ENCODE measurements around the gene SLC27A2. TPM values are rescaled to one million over a fixed set of nuclear protein-coding genes. Genes with fewer than 3 reads are reported as not detected.
"Not testable (repeated sequence)": the region's sequence is repeated elsewhere in the genome, so short reads cannot be mapped to it uniquely, and the experiment has no call there.

Gene SLC27A2
- total RNA-seq, 6 donors from 2014 or later, result 0.66 to 18.2 (median 2.5) TPM

GRCh38 chr15:50167110-50167509, 14.9 kb upstream of the SLC27A2 start:
- H3K4me3 ChIP-seq, result no peak overlapping the region
- H3K27me3 ChIP-seq, result no peaks in the 10 kb centered on the region
- H3K9me3 ChIP-seq, result no peaks in the 10 kb centered on the region
- DNase-seq (no peak), ATAC-seq (ENCODE audit: low FRiP score in 2 of 2) (no peak)
- no peak for TF ChIP-seq POLR2AphosphoS5 (IDR thresholded peaks at IDR 0.05)
- TF ChIP-seq POLR2A (IDR thresholded peaks at IDR 0.05), result no peak
- no peak for TF ChIP-seq CTCF (IDR thresholded peaks at IDR 0.05)
- TF ChIP-seq EP300 (IDR thresholded peaks at IDR 0.05), result no peak
- H3K36me3 ChIP-seq, result no peaks in the 10 kb centered on the region
- no peak overlapping the region for H3K27ac ChIP-seq
- H3K4me1 ChIP-seq, result no peaks in the 10 kb centered on the region

- WGBS, 2 donors, result 67 to 72% methylated on average over 4 of the region's 4 CpGs
These were observed 13.6 kb upstream of the SLC27A2 start for GRCh38 chr15:50168379-50168778.

GRCh38 chr15:50168783-50169411, 13.1 kb upstream of the SLC27A2 start:
- no peaks in the 10 kb centered on the region for H3K4me1 ChIP-seq
- DNase-seq, result no peak
- no peak overlapping the region for H3K27ac ChIP-seq
- H3K36me3 ChIP-seq, result no peaks in the 10 kb centered on the region
- H3K4me3 ChIP-seq, result no peak overlapping the region
- no peak for ATAC-seq (ENCODE audit: low FRiP score in 2 of 2)
- H3K9me3 ChIP-seq, result no peaks in the 10 kb centered on the region
- H3K27me3 ChIP-seq, result no peaks in the 10 kb centered on the region
- TF ChIP-seq CTCF (IDR thresholded peaks at IDR 0.05) (no peak), POLR2A (IDR thresholded peaks at IDR 0.05) (no peak), POLR2AphosphoS5 (IDR thresholded peaks at IDR 0.05) (no peak), EP300 (IDR thresholded peaks at IDR 0.05) (no peak)
- 77 to 80% methylated on average over 7 to 10 of the region's 10 CpGs for WGBS, 2 donors

More at GRCh38 chr15:50168379-50168778, 13.6 kb upstream of the SLC27A2 start:
- no peak overlapping the region for H3K4me3 ChIP-seq
- ATAC-seq (ENCODE audit: low FRiP score in 2 of 2), result no peak
- TF ChIP-seq POLR2A (IDR thresholded peaks at IDR 0.05) (no peak), EP300 (IDR thresholded peaks at IDR 0.05) (no peak), POLR2AphosphoS5 (IDR thresholded peaks at IDR 0.05) (no peak), CTCF (IDR thresholded peaks at IDR 0.05) (no peak)
- H3K36me3 ChIP-seq, result no peaks in the 10 kb centered on the region
- no peak for DNase-seq
- no peaks in the 10 kb centered on the region for H3K4me1 ChIP-seq
- no peaks in the 10 kb centered on the region for H3K9me3 ChIP-seq
- H3K27ac ChIP-seq, result no peak overlapping the region
- no peaks in the 10 kb centered on the region for H3K27me3 ChIP-seq

DNA sequence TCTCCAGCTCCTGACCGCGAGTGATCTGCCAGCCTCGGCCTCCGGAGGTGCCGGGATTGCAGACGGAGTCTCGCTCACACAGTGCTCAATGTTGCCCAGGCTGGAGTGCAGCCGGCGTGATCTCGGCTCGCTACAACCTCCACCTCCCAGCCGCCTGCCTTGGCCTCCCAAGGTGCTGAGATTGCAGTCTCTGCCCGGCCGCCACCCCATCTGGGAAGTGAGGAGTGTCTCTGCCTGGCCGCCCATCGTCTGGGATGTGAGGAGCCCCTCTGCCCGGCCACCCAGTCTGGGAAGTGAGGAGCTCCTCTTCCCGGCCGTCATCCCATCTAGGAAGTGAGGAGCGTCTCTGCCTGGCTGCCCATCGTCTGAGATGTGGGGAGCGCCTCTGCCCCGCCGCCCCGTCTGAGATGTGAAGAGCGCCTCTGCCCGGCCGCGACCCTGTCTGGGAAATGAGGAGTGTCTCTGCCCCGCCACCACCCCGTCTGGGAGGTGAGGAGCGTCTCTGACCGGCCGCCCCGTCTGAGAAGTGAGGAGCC, 9.6 kb upstream of the SLC27A2 start:
- not testable (repeated sequence) for H3K4me3 ChIP-seq; ATAC-seq (ENCODE audit: low FRiP score in 2 of 2); H3K27ac ChIP-seq; H3K9me3 ChIP-seq; H3K27me3 ChIP-seq; H3K36me3 ChIP-seq; H3K4me1 ChIP-seq
- peak in 1 of 2 donors; percentile 57 for DNase-seq
- 96 to 97% methylated on average over 14 to 34 of the region's 35 CpGs for WGBS, 2 donors

DNA sequence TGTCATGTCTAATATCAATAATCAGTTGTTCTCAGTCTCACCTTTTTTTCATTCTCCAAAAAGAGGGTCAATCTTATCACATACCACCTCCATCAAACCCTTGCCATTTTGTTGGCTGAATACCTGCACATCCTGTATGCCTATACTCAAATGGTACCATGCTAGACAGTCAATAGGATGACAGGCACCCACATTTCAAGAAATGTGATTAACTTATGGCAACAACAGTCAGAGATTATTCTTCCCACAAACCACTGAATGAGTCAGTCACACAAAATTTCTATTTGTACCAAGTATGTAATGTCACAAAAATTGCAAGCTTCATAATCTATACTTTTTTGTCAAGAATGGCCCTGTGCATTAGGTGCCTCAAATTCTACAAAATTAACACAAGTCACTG, 5.1 kb upstream of the SLC27A2 start:
- Histone ChIP-seq H3K4me1 (peaks cover 3 to 6% (median 4%) of the 10 kb centered on the region in 4 donors), H3K27me3 (no peaks in the 10 kb centered on the region), H3K4me3 (no peak overlapping the region), H3K9me3 (no peaks in the 10 kb centered on the region), H3K36me3 (no peaks in the 10 kb centered on the region), H3K27ac (no peak overlapping the region)
- TF ChIP-seq EP300 (IDR thresholded peaks at IDR 0.05) (no peak), POLR2AphosphoS5 (IDR thresholded peaks at IDR 0.05) (no peak), POLR2A (IDR thresholded peaks at IDR 0.05) (no peak), CTCF (IDR thresholded peaks at IDR 0.05) (no peak)
- no peak for DNase-seq
- no peak for ATAC-seq (ENCODE audit: low FRiP score in 2 of 2)
